ENCODE data around the gene OR8J3. TPM values are rescaled to one million over a fixed set of nuclear protein-coding genes. Genes with fewer than 3 reads are reported as not detected.

Gene OR8J3
- total RNA-seq, 1 experiment from 2014 or later = not detected

DNA sequence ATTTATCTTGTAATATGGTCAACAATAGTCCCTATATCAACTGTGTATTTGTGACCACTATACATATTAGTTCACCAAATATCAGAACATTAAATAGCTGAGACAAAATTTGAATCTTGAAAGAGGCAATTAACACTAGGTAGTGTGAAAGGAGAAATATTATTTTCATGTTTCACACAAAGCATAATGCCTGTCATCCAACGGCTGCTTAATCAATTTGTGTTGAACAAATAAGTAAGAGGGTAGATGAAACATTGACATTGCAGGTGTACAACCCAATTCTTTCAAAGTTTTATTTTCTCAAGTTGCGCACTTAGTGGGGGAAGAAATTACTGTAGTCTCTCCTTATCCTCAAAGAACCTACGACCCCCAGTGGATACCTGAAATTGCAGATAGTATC lies 50.3 kb downstream of the OR8J3 start:
- TF ChIP-seq, protein P1, sequence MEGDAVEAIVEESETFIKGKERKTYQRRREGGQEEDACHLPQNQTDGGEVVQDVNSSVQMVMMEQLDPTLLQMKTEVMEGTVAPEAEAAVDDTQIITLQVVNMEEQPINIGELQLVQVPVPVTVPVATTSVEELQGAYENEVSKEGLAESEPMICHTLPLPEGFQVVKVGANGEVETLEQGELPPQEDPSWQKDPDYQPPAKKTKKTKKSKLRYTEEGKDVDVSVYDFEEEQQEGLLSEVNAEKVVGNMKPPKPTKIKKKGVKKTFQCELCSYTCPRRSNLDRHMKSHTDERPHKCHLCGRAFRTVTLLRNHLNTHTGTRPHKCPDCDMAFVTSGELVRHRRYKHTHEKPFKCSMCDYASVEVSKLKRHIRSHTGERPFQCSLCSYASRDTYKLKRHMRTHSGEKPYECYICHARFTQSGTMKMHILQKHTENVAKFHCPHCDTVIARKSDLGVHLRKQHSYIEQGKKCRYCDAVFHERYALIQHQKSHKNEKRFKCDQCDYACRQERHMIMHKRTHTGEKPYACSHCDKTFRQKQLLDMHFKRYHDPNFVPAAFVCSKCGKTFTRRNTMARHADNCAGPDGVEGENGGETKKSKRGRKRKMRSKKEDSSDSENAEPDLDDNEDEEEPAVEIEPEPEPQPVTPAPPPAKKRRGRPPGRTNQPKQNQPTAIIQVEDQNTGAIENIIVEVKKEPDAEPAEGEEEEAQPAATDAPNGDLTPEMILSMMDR (IDR thresholded peaks at IDR 0.05; ENCODE audit: unreplicated experiment) = no peak
- Mint-ChIP-seq H3K27ac (ENCODE audit: unreplicated experiment) (no peak overlapping the region), H3K9me3 (ENCODE audit: low read depth, unreplicated experiment) (peaks cover 7% of the 10 kb centered on the region), H3K4me3 (ENCODE audit: low read depth, unreplicated experiment) (no peak overlapping the region), H3K4me1 (ENCODE audit: low read depth, unreplicated experiment) (no peaks in the 10 kb centered on the region), H3K27me3 (ENCODE audit: unreplicated experiment) (no peaks in the 10 kb centered on the region), H3K36me3 (ENCODE audit: insufficient read depth, unreplicated experiment) (no peaks in the 10 kb centered on the region)
- intact Hi-C loops (cut with micrococcal nuclease; ENCODE audit: unreplicated experiment) = loop anchor here (2.0 kb wide), 1 partner anchor 147 kb away; no protein-coding TSS in a partner anchor
- CTCF ChIA-PET = no interaction called here
- DNase-seq = no peak
- no TSS peak for BruUV-seq (replicated peaks)

Other genes starting within 250 kb of the OR8J3 start
- not detected in 2 replicates for gene OR5W2, start 225.6 kb downstream of the OR8J3 start, total RNA-seq (2022)
- gene OR5I1, start 203.8 kb downstream of the OR8J3 start, total RNA-seq (2022) = not detected in 2 replicates
- not detected in 2 replicates for gene OR10AG1, start 170.3 kb downstream of the OR8J3 start, total RNA-seq (2022)
- gene OR5F1, start 145.6 kb downstream of the OR8J3 start, total RNA-seq (2022) = not detected in 2 replicates
- gene OR5AS1, start 112.5 kb downstream of the OR8J3 start, total RNA-seq (2022) = not detected in 2 replicates
- gene OR8I2, start 46.9 kb downstream of the OR8J3 start, total RNA-seq (2022) = not detected in 2 replicates
- gene OR8H2, start 36.5 kb downstream of the OR8J3 start, total RNA-seq (2022) = not detected in 2 replicates
- gene OR8H3, start 17.8 kb downstream of the OR8J3 start, total RNA-seq (2022) = not detected in 2 replicates
- gene OR8K5, start 20.1 kb upstream of the OR8J3 start, total RNA-seq (2022) = not detected in 2 replicates
- gene OR5J2, start 36.4 kb upstream of the OR8J3 start, total RNA-seq (2022) = not detected in 2 replicates
- not detected in 2 replicates for gene OR5T2, start 94.1 kb upstream of the OR8J3 start, total RNA-seq (2022)
- gene OR5T3, start 112.1 kb upstream of the OR8J3 start, total RNA-seq (2022) = not detected in 2 replicates
- gene OR5T1, start 134.0 kb upstream of the OR8J3 start, total RNA-seq (2022) = not detected in 2 replicates
- not detected in 2 replicates for gene OR8H1, start 152.1 kb upstream of the OR8J3 start, total RNA-seq (2022)
- gene OR8K3, start 174.9 kb upstream of the OR8J3 start, total RNA-seq (2022) = not detected in 2 replicates
- not detected in 2 replicates for gene OR8K1, start 205.8 kb upstream of the OR8J3 start, total RNA-seq (2022)
- not detected in 2 replicates for gene OR8J1, start 214.1 kb upstream of the OR8J3 start, total RNA-seq (2022)
- gene OR8U1, start 235.4 kb upstream of the OR8J3 start, total RNA-seq (2022) = not detected in 2 replicates